HepG2 (cell line): ENCODE results near the gene MAN2A1. TPM values are rescaled to one million over a fixed set of nuclear protein-coding genes. Genes with fewer than 3 reads are reported as not detected.

Experiments used
- ATAC-seq: fragments of 200-7000 bp; cut with Tn5 transposase; 3 replicates; pipeline ENCODE4 v1.9.1; 2020; ENCODE audit warnings: mild to moderate bottlenecking, moderate library complexity
- BruUV-seq: library from RNA; stranded (reverse); fragments of 400-500 nt; replicated peaks from 2 replicates; lab custom pipeline; 2021; lab: Mats Ljungman, UMichigan
- CTCF ChIA-PET: fragments of 300-600 bp; formaldehyde crosslinking; extraction: SDS; loops from one replicate; lab custom pipeline; 2021; ENCODE audit warnings: low total read pairs, inconsistent platforms, low intra/inter-chr PET ratio; lab: Yijun Ruan, JAX
- POLR2A ChIA-PET: fragments of 350-600 bp; sonication (Branson Sonifier 250); formaldehyde crosslinking; loops from one replicate; lab custom pipeline; 2020; ENCODE audit warnings: antibody characterized with exemption, inconsistent platforms; lab: Yijun Ruan, JAX
- DNase-seq: peaks from one replicate; pipeline ENCODE4 v3.0.0-alpha.2; 2015; ENCODE audit warnings: low spot score
- FAIRE-seq: peaks from 3 replicates; lab custom pipeline; 2011; peaks lifted over from hg19 to GRCh38; lab: Jason Lieb, UNC
- H2AFZ ChIP-seq: one replicate; pipeline ENCODE4 v1.6.1; 2011; ENCODE audit warnings: low read length, inconsistent platforms
- H3K27ac ChIP-seq: fragments of 300-600 bp; 3 replicates; pipeline ENCODE4 v1.8.0; 2011; ENCODE audit warnings: mixed run types, mild to moderate bottlenecking, mixed read lengths, low read length, inconsistent platforms; ENCODE audit not compliant: insufficient read depth; ENCODE audit errors: extremely low read length
- H3K27me3 ChIP-seq, 2 experiments: fragments of 200-600 bp in 1 of 2; 2 replicates in 1 of 2; 3 replicates in 1 of 2; pipeline versions ENCODE4 v1.6.0 to v1.8.0; 2011; ENCODE audit warnings: low read length in 2 of 2, mild to moderate bottlenecking in 2 of 2, moderate library complexity in 2 of 2, inconsistent platforms in 1 of 2; ENCODE audit not compliant: insufficient read depth in 2 of 2, control insufficient read depth in 1 of 2
- H3K36me3 ChIP-seq, 2 experiments: fragments of 200-600 bp in 1 of 2; replicated peaks in 1 of 2; 2 replicates in 1 of 2; 3 replicates in 1 of 2; pipeline versions ENCODE4 v1.5.1 to v1.8.0; 2011; ENCODE audit warnings: low read length in 2 of 2, inconsistent platforms in 1 of 2; ENCODE audit not compliant: insufficient read depth in 2 of 2, control insufficient read depth in 1 of 2
- H3K4me1 ChIP-seq: 2 replicates; pipeline ENCODE4 v1.5.1; 2012; ENCODE audit warnings: low read length, inconsistent platforms; ENCODE audit not compliant: insufficient read depth
- H3K4me2 ChIP-seq: 2 replicates; pipeline ENCODE4 v1.6.0; 2011; ENCODE audit warnings: low read depth, low read length, inconsistent platforms
- H3K4me3 ChIP-seq, 3 experiments: fragments of 200-600 bp in 1 of 3; sonication (generic), shearing (Covaris generic) in 1 of 3; replicated peaks in 1 of 3; 2 replicates each; pipeline ENCODE4 v1.5.1; 2011 to 2016; ENCODE audit warnings: low read length in 3 of 3, inconsistent platforms in 2 of 3, low read depth in 2 of 3, mild to moderate bottlenecking in 2 of 3, control low read depth in 1 of 3, mixed read lengths in 1 of 3; ENCODE audit not compliant: insufficient read depth in 1 of 3
- H3K79me2 ChIP-seq: one replicate; pipeline ENCODE4 v1.6.1; 2011; ENCODE audit warnings: low read length, inconsistent platforms; ENCODE audit not compliant: insufficient read depth
- H3K9ac ChIP-seq: 2 replicates; pipeline ENCODE4 v1.6.0; 2011; ENCODE audit warnings: mild to moderate bottlenecking, low read depth, low read length, inconsistent platforms; ENCODE audit not compliant: insufficient read depth
- H3K9me3 ChIP-seq: 2 replicates; pipeline ENCODE4 v1.5.1; 2012; ENCODE audit warnings: mild to moderate bottlenecking, low read length
- H4K20me1 ChIP-seq: 2 replicates; pipeline ENCODE4 v1.6.0; 2011; ENCODE audit warnings: inconsistent platforms, mild to moderate bottlenecking, low read length, moderate library complexity; ENCODE audit not compliant: insufficient read depth
- ARID5B ChIP-seq: IDR thresholded peaks from 2 replicates; pipeline ENCODE4 v1.4.0; 2020; ENCODE audit warnings: mild to moderate bottlenecking, missing genetic modification reagents
- CEBPG ChIP-seq: IDR thresholded peaks from 2 replicates; pipeline ENCODE4 v1.6.1; 2016
- GATAD2A ChIP-seq: IDR thresholded peaks from 2 replicates; pipeline ENCODE4 v1.6.1; 2016
- HNF4A ChIP-seq: sonication (generic); formaldehyde crosslinking; IDR thresholded peaks from 2 replicates; pipeline ENCODE4 v1.4.0; 2020; ENCODE audit warnings: missing genetic modification reagents
- IKZF1 ChIP-seq: fragments of 450-650 bp; IDR thresholded peaks from 2 replicates; pipeline ENCODE4 v1.7.1; 2016
- MED1 ChIP-seq: sonication (generic); formaldehyde crosslinking; IDR thresholded peaks from 2 replicates; pipeline ENCODE4 v1.4.0; 2020; ENCODE audit warnings: missing genetic modification reagents
- NFIB ChIP-seq: sonication (generic); formaldehyde crosslinking; IDR thresholded peaks from 2 replicates; pipeline ENCODE4 v1.9.0; 2021; ENCODE audit warnings: missing genetic modification reagents, mild to moderate bottlenecking, borderline replicate concordance
- NFYC ChIP-seq: IDR thresholded peaks from 2 replicates; pipeline ENCODE4 v1.6.1; 2016; ENCODE audit warnings: missing genetic modification reagents, missing compliant biosample characterization
- SOX13 ChIP-seq, 3 experiments: fragments of 450-650 bp in 1 of 3; sonication (generic) in 1 of 3; formaldehyde crosslinking in 1 of 3; IDR thresholded peaks in 2 of 3; conservative IDR thresholded peaks in 1 of 3; 2 replicates each; pipeline versions ENCODE4 v1.5.0 to v1.6.1; 2016 to 2020; ENCODE audit warnings: antibody characterized with exemption in 1 of 3, mild to moderate bottlenecking in 1 of 3, missing compliant biosample characterization in 1 of 3, missing genetic modification reagents in 1 of 3, moderate library complexity in 1 of 3
- SOX6 ChIP-seq, 2 experiments: fragments of 450-650 bp in 1 of 2; sonication (generic) in 1 of 2; formaldehyde crosslinking in 1 of 2; IDR thresholded peaks; 2 replicates each; pipeline versions ENCODE4 v1.4.0 to v1.6.1; 2017 to 2020; ENCODE audit warnings: antibody characterized with exemption in 1 of 2, mild to moderate bottlenecking in 1 of 2, missing genetic modification reagents in 1 of 2
- TBP ChIP-seq: sonication (generic); formaldehyde crosslinking; IDR thresholded peaks from 2 replicates; pipeline ENCODE4 v1.5.0; 2020; ENCODE audit warnings: missing genetic modification reagents
- ZIK1 ChIP-seq: sonication (generic); formaldehyde crosslinking; IDR thresholded peaks from 2 replicates; pipeline ENCODE4 v1.5.0; 2020; ENCODE audit warnings: mild to moderate bottlenecking, low read depth, missing genetic modification reagents, borderline replicate concordance
- ZMYM4 ChIP-seq: sonication (generic); formaldehyde crosslinking; IDR thresholded peaks from 2 replicates; pipeline ENCODE4 v1.8.1; 2023; ENCODE audit warnings: mild to moderate bottlenecking, missing genetic modification reagents
- ZNF564 ChIP-seq: sonication (generic); formaldehyde crosslinking; IDR thresholded peaks from 2 replicates; pipeline ENCODE4 v1.8.1; 2023; ENCODE audit warnings: mild to moderate bottlenecking, missing genetic modification reagents
- ZNF644 ChIP-seq: IDR thresholded peaks from 2 replicates; pipeline ENCODE4 v1.6.1; 2016; ENCODE audit warnings: low read depth
- WGBS: methylation state at CpG from one replicate; pipeline ENCODE4 v1.1.6; 2017; ENCODE audit warnings: low lambda C conversion rate; 5-methylcytosine and 5-hydroxymethylcytosine counted together
- in situ Hi-C: cut with HindIII; loops from 2 replicates; pipeline ENCODE4 v1.10.0; 2017; ENCODE audit warnings: low pct_unique_long_range_greater_than_20kb; ENCODE audit not compliant: extremely low pct_ligation_motif_present
- intact Hi-C: fragments of 100-400 bp; cut with micrococcal nuclease; formaldehyde crosslinking; loops from one replicate; pipeline ENCODE4 v1.10.0; 2022; ENCODE audit not compliant: unreplicated experiment
- polyA plus RNA-seq, 8 experiments: library from polyadenylated mRNA; depleted of rRNA in 3 of 8; stranded (reverse) in 7 of 8; unstranded in 1 of 8; fragments of >200 nt; fragmentation: Illumina TruSeq in 4 of 8; extraction: Trizol in 4 of 8; gene quantifications; 2 replicates each; pipeline versions ENCODE4 v1.2.1 to v1.2.3, GENCODE V29; 2011 to 2016; ENCODE audit warnings: low read depth in 4 of 8, missing spikeins in 1 of 8, mixed read lengths in 1 of 8; ENCODE audit not compliant: insufficient read depth in 1 of 8
- total RNA-seq, 5 experiments: library from RNA; depleted of rRNA; stranded (reverse); fragments of >200 nt; fragmentation: Illumina TruSeq; extraction: Trizol; gene quantifications; 2 replicates each; pipeline ENCODE4 v1.2.3, GENCODE V29; 2016; ENCODE audit warnings: low read depth in 1 of 5
- TF ChIP-seq, protein P1 (sequence below): sonication (generic); formaldehyde crosslinking; IDR thresholded peaks from 2 replicates; pipeline ENCODE4 v1.4.0; 2020; ENCODE audit warnings: missing genetic modification reagents, borderline replicate concordance
- TF ChIP-seq, protein P2 (sequence below): IDR thresholded peaks from 2 replicates; pipeline ENCODE4 v1.6.1; 2016; ENCODE audit warnings: control low read depth
- TF ChIP-seq, protein P3 (sequence below): IDR thresholded peaks from 2 replicates; pipeline ENCODE4 v1.6.1; 2016; ENCODE audit warnings: low read depth

Gene MAN2A1
- total and polyA plus RNA-seq, 2 of the 13 experiments (the other 11 are each of a cell fraction or from before 2014, with no cell fraction given): 56.2 to 80.5 TPM

DNA sequence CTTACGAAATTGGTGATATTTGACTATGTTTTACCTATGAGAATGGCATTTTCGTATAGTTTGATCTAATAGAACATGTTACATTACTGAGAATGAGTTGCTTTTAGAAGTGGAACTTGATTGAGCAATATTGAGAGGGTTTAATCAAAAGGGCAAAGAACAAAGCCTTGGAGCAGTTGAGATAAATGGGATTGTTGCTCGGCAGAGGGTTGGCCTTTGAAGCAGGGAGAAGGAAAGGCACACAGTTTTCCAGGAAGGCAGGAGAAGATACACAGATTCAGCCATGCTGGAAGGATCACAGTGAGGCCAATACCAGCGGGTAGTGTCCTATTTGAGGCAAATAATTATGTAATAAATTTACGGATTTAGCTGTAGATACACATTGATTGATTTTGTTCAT, 19.5 kb downstream of the MAN2A1 start:
- no TSS peak for BruUV-seq
- DNase-seq: peak; percentile 37
- Histone ChIP-seq H3K79me2 (peaks cover 94% of the 10 kb centered on the region), H3K9ac (no peak overlapping the region), H3K4me1 (peaks cover 44% of the 10 kb centered on the region), H3K27ac (peak overlapping the region; percentile 9), H3K27me3 (no peaks in the 10 kb centered on the region), H2AFZ (no peak overlapping the region), H3K9me3 (no peaks in the 10 kb centered on the region), H4K20me1 (peaks cover 40% of the 10 kb centered on the region), H3K4me3 (no peak overlapping the region), H3K4me2 (peak overlapping the region; percentile 36), H3K36me3 (peaks cover 3% of the 10 kb centered on the region in 2 experiments; a peak in 2 of 5 replicates)
- peak; percentile 65 for ATAC-seq
- ChIA-PET POLR2A (no interaction called here), CTCF (no interaction called here)
- FAIRE-seq: no peak
- intact Hi-C loops (no loop called here), in situ Hi-C loops (no loop called here)
- 56% methylated on average over 5 of the region's 5 CpGs for WGBS
- TF ChIP-seq SOX13 (IDR thresholded peaks at IDR 0.05) (no peak), SOX13 (CRISPR knock-in tag; conservative IDR thresholded peaks at IDR 0.05 in 1 of 2, IDR thresholded peaks at IDR 0.05 in 1 of 2) (peak in 1 of 2 experiments; percentile 74; a peak in 2 of 4 replicates), TBP (no peak), ZNF644 (0 out of 2 replicates have a peak, but pooled peaks have one; percentile 13), ZIK1 (CRISPR knock-in tag) (no peak), IKZF1 (no peak), NFYC (CRISPR knock-in tag) (no peak), MED1 (CRISPR knock-in tag) (peak; percentile 20; the same call in 1 of the 2 replicates), GATAD2A (CRISPR knock-in tag) (peak; percentile 49; the same call in 1 of the 2 replicates), CEBPG (CRISPR knock-in tag) (peak; percentile 73), ARID5B (CRISPR knock-in tag) (peak; percentile 42; the same call in 1 of the 2 replicates), SOX6 (IDR thresholded peaks at IDR 0.05) (no peak), SOX6 (CRISPR knock-in tag; IDR thresholded peaks at IDR 0.05) (peak; percentile 55; the same call in 1 of the 2 replicates), ZNF564 (CRISPR knock-in tag) (no peak), NFIB (CRISPR knock-in tag) (no peak), ZMYM4 (CRISPR knock-in tag) (peak; percentile 36; the same call in 1 of the 2 replicates), HNF4A (CRISPR knock-in tag) (peak; percentile 60)
- TF ChIP-seq, protein P1, sequence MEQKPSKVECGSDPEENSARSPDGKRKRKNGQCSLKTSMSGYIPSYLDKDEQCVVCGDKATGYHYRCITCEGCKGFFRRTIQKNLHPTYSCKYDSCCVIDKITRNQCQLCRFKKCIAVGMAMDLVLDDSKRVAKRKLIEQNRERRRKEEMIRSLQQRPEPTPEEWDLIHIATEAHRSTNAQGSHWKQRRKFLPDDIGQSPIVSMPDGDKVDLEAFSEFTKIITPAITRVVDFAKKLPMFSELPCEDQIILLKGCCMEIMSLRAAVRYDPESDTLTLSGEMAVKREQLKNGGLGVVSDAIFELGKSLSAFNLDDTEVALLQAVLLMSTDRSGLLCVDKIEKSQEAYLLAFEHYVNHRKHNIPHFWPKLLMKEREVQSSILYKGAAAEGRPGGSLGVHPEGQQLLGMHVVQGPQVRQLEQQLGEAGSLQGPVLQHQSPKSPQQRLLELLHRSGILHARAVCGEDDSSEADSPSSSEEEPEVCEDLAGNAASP (CRISPR knock-in tag): no peak
- TF ChIP-seq, protein P2, sequence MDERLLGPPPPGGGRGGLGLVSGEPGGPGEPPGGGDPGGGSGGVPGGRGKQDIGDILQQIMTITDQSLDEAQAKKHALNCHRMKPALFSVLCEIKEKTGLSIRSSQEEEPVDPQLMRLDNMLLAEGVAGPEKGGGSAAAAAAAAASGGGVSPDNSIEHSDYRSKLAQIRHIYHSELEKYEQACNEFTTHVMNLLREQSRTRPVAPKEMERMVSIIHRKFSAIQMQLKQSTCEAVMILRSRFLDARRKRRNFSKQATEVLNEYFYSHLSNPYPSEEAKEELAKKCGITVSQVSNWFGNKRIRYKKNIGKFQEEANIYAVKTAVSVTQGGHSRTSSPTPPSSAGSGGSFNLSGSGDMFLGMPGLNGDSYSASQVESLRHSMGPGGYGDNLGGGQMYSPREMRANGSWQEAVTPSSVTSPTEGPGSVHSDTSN (CRISPR knock-in tag): no peak
- TF ChIP-seq, protein P3, sequence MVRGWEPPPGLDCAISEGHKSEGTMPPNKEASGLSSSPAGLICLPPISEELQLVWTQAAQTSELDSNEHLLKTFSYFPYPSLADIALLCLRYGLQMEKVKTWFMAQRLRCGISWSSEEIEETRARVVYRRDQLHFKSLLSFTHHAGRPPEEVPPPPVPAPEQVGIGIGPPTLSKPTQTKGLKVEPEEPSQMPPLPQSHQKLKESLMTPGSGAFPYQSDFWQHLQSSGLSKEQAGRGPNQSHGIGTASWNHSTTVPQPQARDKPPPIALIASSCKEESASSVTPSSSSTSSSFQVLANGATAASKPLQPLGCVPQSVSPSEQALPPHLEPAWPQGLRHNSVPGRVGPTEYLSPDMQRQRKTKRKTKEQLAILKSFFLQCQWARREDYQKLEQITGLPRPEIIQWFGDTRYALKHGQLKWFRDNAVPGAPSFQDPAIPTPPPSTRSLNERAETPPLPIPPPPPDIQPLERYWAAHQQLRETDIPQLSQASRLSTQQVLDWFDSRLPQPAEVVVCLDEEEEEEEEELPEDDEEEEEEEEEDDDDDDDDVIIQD (CRISPR knock-in tag): peak; percentile 15; the same call in 1 of the 2 replicates
